GF-D8 (cell line): Measurements from ENCODE around the gene KAZN.

Source experiments
- DNase-seq: peaks from one replicate; lab custom pipeline; 2025; lab: John Stamatoyannopoulos, UW

KAZN gene

GRCh38 chr1:14614341-14614740, 15.9 kb downstream of the KAZN start:
- DNase-seq = no peak

DNA sequence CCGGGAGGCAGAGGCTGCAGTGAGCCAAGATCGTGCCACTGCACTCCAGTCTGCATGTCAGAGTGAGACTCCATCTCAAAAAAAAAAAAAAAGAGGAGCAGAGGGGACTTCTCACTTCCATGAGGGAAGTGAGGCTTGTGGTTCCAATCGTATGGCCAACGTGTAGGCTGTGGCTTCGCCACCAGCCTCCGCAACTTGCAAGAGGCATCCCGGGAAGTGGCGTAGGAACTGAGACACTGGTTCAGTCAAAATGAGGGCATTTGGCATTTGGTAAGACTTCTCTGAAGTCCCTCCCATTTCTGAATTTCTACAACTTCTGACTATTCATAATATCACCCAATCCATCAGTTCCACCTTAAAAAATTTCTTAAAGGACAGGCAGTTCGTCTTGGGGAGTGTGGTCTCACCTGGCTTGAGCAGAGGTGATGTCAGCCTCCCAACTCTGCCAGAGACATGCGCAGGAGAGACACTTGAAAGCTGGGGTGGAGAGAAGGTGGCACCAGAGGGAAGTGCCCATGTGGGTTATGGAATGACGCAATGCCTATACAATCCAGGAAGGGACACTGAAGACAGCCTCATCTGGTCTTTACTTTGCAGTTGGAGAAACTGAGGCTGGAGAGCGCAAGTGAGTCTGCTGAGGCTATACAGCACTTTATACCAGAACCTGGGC, 17.2 kb downstream of the KAZN start:
- DNase-seq = no peak

- no peak for DNase-seq
These were observed 18.3 kb downstream of the KAZN start for GRCh38 chr1:14616632-14617396.

DNA sequence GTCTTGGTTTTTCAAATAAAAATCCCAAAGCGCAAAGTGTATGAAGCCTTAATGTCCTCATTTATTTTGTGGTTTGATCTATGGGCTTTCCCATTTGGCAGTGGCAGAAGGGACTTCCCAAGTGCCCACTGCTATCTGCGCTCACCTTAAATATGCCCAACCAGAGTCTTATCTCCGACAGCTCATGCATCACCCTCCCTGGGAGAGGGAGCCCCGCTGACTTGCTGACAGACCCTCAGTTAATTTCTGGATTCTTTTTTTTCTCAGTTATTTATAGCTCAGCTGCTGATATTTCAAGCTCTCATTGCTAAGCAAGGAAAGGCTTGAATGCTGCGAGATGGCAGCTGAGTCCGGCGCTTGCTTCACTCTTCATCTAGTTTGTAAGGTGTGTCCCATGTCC, 19.3 kb downstream of the KAZN start:
- no peak for DNase-seq

DNA sequence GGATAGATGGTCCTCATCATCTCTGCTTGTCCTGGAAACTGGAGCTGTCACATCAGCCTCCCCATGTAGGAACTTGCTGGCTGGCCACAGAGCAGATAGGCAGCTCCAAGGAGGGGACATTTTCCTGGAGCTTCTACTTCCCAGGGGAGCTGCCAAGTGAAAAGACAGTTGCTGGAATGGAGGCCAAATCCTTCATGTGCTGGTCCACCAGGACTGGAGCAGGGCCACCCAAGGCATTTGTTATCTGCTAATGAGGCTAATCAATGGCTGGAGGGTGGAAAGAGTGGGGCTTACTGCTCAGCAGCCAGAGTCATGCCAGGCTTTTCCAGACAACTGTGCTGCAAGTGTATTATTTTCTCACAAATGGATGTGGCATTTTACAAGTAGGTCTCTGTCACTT, 22.5 kb downstream of the KAZN start:
- no peak for DNase-seq

- no peak for DNase-seq
These were observed 24.6 kb downstream of the KAZN start for GRCh38 chr1:14623090-14623489.

GRCh38 chr1:14624941-14625340, 26.5 kb downstream of the KAZN start:
- DNase-seq = no peak

DNA sequence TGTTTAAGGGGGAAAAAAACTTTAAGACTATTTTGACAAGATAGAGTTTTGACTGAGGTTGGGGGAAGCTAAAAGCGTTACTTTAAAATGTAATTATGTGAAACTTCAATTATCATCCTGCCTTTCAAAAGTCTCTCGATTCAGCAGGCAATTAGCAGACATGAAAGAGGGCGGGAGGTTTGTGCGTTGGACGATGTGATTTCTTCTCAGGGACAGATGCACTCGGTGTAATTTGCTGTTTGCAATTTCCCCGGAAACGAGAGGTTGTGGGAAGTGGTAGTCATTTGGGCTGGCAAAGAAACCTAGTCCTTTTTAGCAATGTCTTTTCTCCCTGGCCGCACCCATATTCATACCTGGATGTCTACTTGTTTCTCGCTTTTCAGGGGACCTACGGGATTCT, 27.1 kb downstream of the KAZN start:
- no peak for DNase-seq

DNA sequence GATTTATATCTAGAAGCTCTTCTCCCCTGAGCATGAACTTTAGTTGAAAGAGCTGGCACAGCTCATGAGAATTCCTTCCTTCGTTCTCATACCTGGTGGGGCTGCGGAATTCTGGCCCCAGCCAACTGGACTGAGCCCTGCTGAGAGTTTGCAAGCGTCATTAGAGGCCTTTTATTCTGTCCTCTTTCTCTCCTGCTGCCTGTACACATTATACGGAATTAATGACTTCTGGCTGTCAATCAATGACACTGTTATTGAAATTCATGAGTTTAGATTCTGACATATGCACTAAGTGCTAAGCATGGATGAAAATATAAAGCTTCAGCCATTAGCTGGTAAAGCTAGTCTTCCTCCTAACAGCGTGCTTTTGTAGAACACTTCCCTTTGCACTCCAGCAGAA, 27.5 kb downstream of the KAZN start:
- DNase-seq = no peak

DNA sequence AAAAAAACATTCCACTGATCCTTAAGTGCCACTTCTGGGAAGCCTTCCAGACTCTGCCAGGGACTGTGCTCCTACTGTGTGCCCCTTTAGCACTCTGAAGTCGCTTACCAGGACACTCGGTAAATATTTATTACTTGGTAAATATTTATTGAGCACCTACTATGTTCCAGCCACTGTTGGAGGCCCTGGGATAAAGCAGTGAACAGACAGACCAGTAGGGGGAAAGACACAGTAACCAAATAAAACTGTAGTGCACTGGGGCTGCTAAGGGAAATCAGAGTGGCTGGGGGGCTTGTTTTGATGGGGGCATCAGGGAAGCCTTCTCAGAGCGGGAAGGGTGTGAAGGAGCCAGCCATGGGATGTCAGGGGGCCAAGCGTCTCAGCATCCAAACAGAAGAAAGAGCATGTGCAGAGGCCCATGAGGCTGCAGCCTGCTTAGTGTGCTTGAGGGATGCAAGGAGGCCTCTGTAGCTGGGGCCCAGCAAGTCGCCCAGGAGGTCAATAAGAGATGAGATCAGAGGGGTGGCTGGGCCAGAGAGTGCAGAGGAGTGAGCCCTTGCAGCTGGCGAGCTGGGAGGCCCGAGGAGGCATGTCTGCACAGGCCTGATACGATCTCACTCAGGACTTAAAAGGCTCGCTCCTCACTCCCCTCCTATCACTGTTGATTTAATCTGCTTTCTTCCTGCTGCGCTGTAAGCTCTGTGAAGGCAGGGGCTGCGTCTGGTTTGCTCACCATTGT, 28.6 kb downstream of the KAZN start:
- no peak for DNase-seq

DNA sequence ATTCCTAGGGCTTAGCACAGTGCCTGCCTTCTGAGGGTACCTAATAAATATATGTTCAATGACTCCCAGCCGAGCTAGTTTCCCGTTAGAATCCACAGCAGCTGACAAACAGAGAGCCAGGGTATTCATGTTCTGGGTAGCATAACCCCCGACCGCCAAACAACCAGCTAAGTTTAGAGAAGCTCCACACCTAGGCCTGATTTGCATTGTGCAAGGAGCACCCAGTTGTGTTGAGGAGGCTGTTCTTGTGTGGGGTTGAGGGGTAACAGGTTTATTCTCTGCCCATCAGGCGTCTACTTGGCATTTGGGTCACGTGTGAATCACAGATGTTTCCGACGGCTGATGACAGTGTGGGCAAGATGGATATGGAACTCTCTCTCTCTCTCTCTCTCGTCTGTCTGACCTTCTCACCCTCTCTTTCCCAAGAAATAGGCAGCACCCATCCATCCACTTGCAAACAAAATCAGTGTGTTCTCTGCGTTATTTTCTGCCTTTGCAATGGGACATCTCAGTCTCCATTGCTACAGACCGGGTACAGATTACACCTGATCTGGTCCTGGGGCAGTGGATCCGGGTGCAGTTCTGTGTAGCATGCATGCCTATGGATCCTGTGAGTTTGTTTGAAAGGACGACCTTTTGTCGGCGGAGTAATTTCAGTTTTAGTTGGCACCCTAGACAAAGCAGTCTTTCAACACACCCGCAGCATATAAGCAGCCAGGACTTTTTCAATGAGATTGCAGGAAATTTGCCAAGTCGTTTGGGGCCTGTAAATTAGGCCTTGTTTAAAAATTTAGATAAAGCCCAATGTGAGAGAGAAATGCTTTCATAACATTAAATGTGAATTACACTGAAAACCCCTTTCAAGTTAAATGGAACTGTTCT, 29.4 kb downstream of the KAZN start:
- no peak for DNase-seq

GRCh38 chr1:14629363-14630014, 31.0 kb downstream of the KAZN start:
- DNase-seq = no peak

- no peak for DNase-seq
These were observed 32.5 kb downstream of the KAZN start for GRCh38 chr1:14630986-14631385.

GRCh38 chr1:14631421-14631820, 32.9 kb downstream of the KAZN start:
- DNase-seq = no peak

DNA sequence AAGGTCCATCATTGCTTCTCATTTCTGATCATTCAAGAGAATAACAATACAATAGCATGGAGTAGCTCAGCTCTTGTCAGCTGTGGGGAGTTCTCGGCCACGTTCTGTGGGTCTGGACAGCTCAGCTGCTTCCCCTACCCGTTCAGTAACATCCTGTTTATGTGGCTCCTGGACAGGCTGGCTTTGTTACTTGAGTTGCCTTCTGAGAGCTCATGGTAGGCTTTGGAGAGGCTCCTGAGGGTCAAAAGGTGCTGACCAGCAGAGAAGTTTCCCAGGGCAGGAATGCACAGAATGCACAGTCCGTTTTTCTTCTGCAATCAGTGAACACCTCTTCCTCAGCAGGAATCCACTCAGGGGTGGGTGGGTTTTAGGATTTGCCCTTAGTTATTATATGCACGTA, 36.0 kb downstream of the KAZN start:
- DNase-seq = no peak

DNA sequence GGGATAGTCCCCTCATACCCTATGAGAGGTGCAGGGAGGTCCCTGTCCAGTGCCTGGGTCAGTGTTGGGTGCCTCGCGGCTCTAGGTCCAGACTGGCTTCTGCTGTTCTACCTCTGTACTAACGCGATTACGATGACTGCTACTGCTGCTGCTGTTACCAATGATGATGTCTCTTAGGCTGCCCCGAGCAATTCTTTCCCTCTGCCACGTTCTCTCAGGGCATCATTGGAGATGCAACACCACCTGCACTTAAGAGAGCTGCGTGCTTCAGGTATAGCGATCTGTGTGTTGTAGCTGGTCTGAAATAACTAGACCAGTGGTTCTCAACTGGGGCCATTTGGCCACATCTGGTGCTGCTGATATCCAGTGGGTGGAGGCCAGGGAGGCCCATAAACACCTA, 36.9 kb downstream of the KAZN start:
- no peak for DNase-seq

DNA sequence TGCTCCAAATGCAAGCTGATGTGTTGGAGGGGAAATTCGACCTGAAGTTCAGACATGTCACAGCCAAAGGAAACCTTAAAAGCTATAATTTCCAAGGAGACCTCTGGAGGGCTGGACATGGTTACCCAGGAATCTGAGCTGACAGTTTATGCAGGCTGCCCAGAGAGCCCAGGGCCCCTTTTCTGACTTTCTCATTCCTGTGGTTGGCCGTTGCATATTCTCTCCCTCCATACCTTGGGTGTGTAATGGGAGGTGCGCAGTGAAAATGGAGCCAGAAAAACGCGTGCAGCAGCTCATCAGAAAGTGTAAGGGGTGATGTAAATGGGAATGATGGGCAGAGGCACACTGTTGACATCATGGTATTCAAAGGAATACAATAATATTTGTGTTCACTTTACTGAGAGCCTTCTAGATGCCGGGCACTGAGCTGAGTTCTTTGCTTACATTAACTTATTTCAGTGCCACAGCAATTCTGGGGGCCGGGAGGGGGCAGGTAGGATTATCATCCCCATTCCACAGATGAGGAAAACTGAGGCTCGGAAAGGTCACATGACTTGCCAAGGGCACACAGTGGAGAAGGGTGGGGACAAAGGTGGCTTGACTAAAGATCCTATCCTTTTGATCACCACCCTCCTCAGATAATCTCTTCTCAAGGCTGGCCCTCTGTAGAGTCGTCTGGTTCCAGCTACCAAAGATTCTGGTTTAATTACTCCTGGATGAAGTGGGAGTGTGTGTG, 38.6 kb downstream of the KAZN start:
- no peak for DNase-seq

DNA sequence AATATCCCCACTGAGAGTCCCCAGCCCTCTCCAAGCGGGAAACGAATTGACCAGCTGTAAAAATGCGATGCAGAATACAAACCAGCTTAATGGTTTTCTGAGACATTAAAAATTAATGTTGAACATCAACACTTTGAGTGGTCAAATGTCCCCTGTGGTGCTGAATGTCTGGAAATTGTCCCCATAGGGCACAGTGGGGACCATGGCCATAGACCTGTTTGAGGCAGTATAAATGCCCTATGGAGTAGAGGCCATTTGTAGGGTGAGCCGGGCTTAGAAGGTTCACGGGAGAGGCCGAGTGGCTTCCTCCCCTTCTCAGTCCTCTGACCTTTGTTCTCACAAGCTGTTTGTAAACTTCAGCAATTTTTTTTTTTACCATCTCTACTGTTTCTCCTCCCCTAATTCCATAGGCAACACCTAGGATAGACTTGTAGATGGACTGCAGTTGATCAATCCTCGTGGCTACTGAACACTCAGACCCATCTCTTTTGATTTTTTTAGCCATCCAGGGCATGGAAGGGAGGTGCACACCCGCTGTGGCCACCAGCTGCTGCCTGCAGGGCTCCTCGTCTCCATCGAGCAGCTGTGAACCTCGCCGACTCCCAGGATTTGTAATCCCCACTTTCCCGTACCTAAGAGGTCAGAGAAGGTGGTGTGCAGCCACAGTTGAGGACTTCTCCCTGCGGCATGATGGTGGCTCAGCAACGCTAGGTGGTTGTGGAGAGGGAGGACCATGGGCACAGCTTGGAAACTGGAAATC, 41.0 kb downstream of the KAZN start:
- no peak for DNase-seq

- no peak for DNase-seq
These were observed 44.2 kb downstream of the KAZN start for GRCh38 chr1:14642712-14643111.

- no peak for DNase-seq
These were observed 48.5 kb downstream of the KAZN start for GRCh38 chr1:14646973-14647372.
